GM12891 (cell line): Measurements from ENCODE around the gene MAPK4.

ENCODE experiments used
- POLR2A ChIP-seq: IDR thresholded peaks from 2 replicates; pipeline ENCODE4 v1.6.1; 2011; ENCODE audit warnings: low read depth, low read length, control low read depth
- POLR2AphosphoS5 ChIP-seq: IDR thresholded peaks from 2 replicates; pipeline ENCODE4 v1.6.1; 2011; ENCODE audit warnings: low read depth, low read length, control low read depth

DNA sequence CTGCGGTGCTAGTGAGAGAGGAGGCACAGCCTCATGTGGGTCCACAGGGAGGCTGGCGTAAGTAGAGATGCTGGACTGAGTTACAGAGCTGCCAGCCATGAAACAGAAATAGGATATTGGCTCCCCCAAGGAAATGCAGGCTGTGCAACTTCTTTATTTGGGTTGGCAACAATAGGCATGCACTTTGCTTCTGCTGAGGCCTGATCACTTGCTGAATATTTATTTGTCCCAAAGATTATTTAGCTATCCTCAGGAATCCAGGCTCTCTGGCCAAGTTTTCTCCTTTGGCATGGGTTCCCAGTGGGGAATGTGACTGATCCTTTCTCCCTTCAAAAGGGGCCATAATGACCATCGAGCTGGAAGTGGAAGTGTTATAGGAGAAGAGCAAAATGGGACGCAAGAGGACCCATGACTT, 60.0 kb downstream of the MAPK4 start:
- TF ChIP-seq POLR2A = no peak
- TF ChIP-seq POLR2AphosphoS5 = no peak
